DLD1 (cell line): ENCODE results near the gene MAMLD1.

Experiments
- in situ Hi-C: cut with HindIII; loops from 2 replicates; pipeline ENCODE4 v1.10.0; 2017; ENCODE audit warnings: low sequenced_read_pairs

The MAMLD1 gene

GRCh38 chrX:150377005-150377404 is 13.9 kb downstream of the MAMLD1 start:
- in situ Hi-C loops: no loop called here

- in situ Hi-C loops: no loop called here
Measured at GRCh38 chrX:150405006-150405405, 41.9 kb downstream of the MAMLD1 start.

- in situ Hi-C loops: no loop called here
Measured at GRCh38 chrX:150405576-150405975, 42.5 kb downstream of the MAMLD1 start.

GRCh38 chrX:150406596-150406995 is 43.5 kb downstream of the MAMLD1 start:
- in situ Hi-C loops: no loop called here

GRCh38 chrX:150408007-150408406 is 44.9 kb downstream of the MAMLD1 start:
- in situ Hi-C loops: no loop called here

GRCh38 chrX:150408561-150408960 is 45.4 kb downstream of the MAMLD1 start:
- in situ Hi-C loops: no loop called here

GRCh38 chrX:150409486-150409885 is 46.4 kb downstream of the MAMLD1 start:
- in situ Hi-C loops: no loop called here

GRCh38 chrX:150409964-150410363 is 46.8 kb downstream of the MAMLD1 start:
- in situ Hi-C loops: no loop called here

- in situ Hi-C loops: no loop called here
Measured at GRCh38 chrX:150410513-150410912, 47.4 kb downstream of the MAMLD1 start.

- in situ Hi-C loops: no loop called here
Measured at GRCh38 chrX:150411656-150412055, 48.5 kb downstream of the MAMLD1 start.

- in situ Hi-C loops: no loop called here
Measured at GRCh38 chrX:150414228-150414627, 51.1 kb downstream of the MAMLD1 start.

- in situ Hi-C loops: no loop called here
Measured at GRCh38 chrX:150416469-150416868, 53.4 kb downstream of the MAMLD1 start.

- in situ Hi-C loops: no loop called here
Measured at GRCh38 chrX:150421816-150422215, 58.7 kb downstream of the MAMLD1 start.

GRCh38 chrX:150429594-150429993 is 66.5 kb downstream of the MAMLD1 start:
- in situ Hi-C loops: no loop called here

- in situ Hi-C loops: no loop called here
Measured at GRCh38 chrX:150436195-150436594, 73.1 kb downstream of the MAMLD1 start.

- in situ Hi-C loops: no loop called here
Measured at GRCh38 chrX:150438165-150438564, 75.0 kb downstream of the MAMLD1 start.

GRCh38 chrX:150446151-150446550 is 83.0 kb downstream of the MAMLD1 start:
- in situ Hi-C loops: no loop called here

- in situ Hi-C loops: no loop called here
Measured at GRCh38 chrX:150446995-150447394, 83.9 kb downstream of the MAMLD1 start.

- in situ Hi-C loops: no loop called here
Measured at GRCh38 chrX:150449313-150449712, 86.2 kb downstream of the MAMLD1 start.

GRCh38 chrX:150450519-150451177 is 87.5 kb downstream of the MAMLD1 start:
- in situ Hi-C loops: no loop called here

GRCh38 chrX:150451953-150452352 is 88.8 kb downstream of the MAMLD1 start:
- in situ Hi-C loops: no loop called here

- in situ Hi-C loops: no loop called here
Measured at GRCh38 chrX:150454083-150454482, 91.0 kb downstream of the MAMLD1 start.

GRCh38 chrX:150454508-150455214 is 91.5 kb downstream of the MAMLD1 start:
- in situ Hi-C loops: no loop called here
